GM18870 (cell line): ENCODE measurements around the gene VASN.
"Not testable (repeated sequence)": the region's sequence is repeated elsewhere in the genome, so short reads cannot be mapped to it uniquely, and the experiment has no call there.

ENCODE experiments used
- ATAC-seq: cut with Tn5 transposase; IDR thresholded peaks from one replicate; pipeline ENCODE4 v1.9.1; 2021; ENCODE audit warnings: moderate library complexity; ENCODE audit not compliant: unreplicated experiment

The VASN gene

GRCh38 chr16:4371357-4372000 is at the start of gene VASN:
VASN (plus strand) TSS chr16:4371848; CDS start chr16:4380878, 9,030 bp downstream.
- no peak for ATAC-seq

- ATAC-seq, result no peak
These were observed 49.3 kb upstream of the VASN start for GRCh38 chr16:4322121-4323052.

- ATAC-seq, result no peak
These were observed 48.4 kb upstream of the VASN start for GRCh38 chr16:4323071-4323844.

- no peak for ATAC-seq
These were observed 47.7 kb upstream of the VASN start for GRCh38 chr16:4323845-4324488.

- ATAC-seq, result no peak
These were observed 47.0 kb upstream of the VASN start for GRCh38 chr16:4324492-4325252.

GRCh38 chr16:4325253-4325758 is 46.3 kb upstream of the VASN start:
- ATAC-seq, result no peak

- no peak for ATAC-seq
These were observed 44.1 kb upstream of the VASN start for GRCh38 chr16:4327386-4328045.

- no peak for ATAC-seq
These were observed 43.4 kb upstream of the VASN start for GRCh38 chr16:4328046-4328781.

- no peak for ATAC-seq
These were observed 42.6 kb upstream of the VASN start for GRCh38 chr16:4328782-4329775.

- ATAC-seq, result no peak
These were observed 41.3 kb upstream of the VASN start for GRCh38 chr16:4330277-4330874.

- no peak for ATAC-seq
These were observed 39.6 kb upstream of the VASN start for GRCh38 chr16:4332083-4332482.

- no peak for ATAC-seq
These were observed 38.9 kb upstream of the VASN start for GRCh38 chr16:4332623-4333307.

- ATAC-seq, result no peak
These were observed 38.4 kb upstream of the VASN start for GRCh38 chr16:4333308-4333638.

GRCh38 chr16:4333714-4334113 is 37.9 kb upstream of the VASN start:
- not testable (repeated sequence) for ATAC-seq

GRCh38 chr16:4334724-4335495 is 36.7 kb upstream of the VASN start:
- no peak for ATAC-seq
